Suppressor macrophage treated with lipopolysaccharide for 1 hour (primary cell): ENCODE data around the gene NOL6.
"Not testable (repeated sequence)": the region's sequence is repeated elsewhere in the genome, so short reads cannot be mapped to it uniquely, and the experiment has no call there.

Experiments used
- DNase-seq, 3 donors: peaks; one replicate each; pipeline ENCODE4 v3.0.0-alpha.2; 2020 to 2022

Gene NOL6

DNA sequence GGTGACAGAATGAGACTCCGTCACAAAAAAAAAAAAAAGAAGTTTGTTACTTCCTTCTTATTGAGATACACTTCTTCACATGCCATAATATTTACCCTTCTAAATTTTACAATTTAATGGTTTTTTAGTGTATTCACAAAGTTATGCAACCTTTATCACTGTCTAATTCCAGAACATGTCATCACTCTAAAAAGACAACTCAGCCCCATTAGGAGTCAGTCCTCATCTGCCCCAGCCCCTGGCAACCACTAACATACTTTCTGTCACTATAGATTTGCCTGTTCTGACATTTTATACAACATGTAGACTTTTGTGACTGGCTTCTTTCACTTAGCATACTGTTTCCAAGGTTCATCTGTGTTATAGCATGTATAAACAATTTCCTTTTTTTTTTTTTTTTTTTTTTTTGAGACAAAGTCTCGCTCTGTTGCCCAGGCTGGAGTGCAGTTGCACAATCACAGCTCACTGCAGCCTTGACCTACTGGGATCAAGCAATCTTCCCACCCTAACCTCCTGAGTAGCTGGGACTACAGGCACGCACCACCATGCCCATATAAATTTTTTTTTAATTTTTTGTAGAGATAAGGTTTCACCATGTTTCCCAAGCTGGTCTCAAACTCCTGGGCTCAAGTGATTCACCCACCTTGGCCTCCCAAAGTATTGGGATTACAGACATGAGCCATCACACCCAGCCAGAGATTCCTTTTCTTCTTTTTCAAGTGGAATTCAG, 44.3 kb downstream of the NOL6 start:
- DNase-seq, result peak in 1 of 3 donors; percentile 12

GRCh38 chr9:33426843-33427293, 46.9 kb downstream of the NOL6 start:
- DNase-seq, result no peak

DNA sequence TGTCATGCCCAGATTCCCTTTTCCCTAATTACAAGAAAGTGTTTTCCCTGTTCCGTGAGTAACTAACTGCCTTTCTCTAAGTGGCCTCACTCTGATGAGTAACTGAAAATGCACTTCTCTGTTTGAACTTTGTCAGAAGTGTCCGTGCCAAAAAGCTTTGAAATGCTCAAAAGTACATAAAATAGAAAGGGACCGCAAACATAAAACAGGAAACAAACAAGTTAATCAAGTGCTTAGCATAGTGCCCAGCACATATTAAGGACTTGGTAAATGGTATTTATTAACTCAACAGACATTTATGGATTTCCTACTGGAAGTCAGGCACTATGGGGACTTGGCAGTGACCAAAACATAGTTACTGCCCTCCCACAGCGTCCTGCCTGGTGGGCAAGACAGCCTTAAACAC, 48.6 kb downstream of the NOL6 start:
- DNase-seq, result no peak

DNA sequence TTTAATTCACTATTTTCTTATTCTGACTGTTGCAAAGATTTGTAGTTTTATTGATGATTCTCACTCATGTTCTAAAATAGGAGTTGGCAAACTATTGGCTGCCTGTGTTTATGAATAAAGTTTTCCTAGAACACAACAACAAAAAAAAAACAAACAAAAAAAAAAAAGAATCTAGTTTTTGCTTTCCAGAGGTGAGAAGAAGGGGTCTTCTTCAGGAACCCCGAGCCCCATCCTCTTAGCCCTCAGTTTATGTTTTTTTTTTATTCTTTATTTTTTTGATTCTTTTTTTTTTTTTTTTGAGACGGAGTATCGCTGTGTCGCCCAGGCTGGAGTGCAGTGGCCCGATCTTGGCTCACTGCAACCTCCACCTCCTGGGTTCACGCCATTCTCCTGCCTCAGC, 49.2 kb downstream of the NOL6 start:
- not testable (repeated sequence) for DNase-seq

GRCh38 chr9:33424043-33424442, 49.7 kb downstream of the NOL6 start:
- not testable (repeated sequence) for DNase-seq

DNA sequence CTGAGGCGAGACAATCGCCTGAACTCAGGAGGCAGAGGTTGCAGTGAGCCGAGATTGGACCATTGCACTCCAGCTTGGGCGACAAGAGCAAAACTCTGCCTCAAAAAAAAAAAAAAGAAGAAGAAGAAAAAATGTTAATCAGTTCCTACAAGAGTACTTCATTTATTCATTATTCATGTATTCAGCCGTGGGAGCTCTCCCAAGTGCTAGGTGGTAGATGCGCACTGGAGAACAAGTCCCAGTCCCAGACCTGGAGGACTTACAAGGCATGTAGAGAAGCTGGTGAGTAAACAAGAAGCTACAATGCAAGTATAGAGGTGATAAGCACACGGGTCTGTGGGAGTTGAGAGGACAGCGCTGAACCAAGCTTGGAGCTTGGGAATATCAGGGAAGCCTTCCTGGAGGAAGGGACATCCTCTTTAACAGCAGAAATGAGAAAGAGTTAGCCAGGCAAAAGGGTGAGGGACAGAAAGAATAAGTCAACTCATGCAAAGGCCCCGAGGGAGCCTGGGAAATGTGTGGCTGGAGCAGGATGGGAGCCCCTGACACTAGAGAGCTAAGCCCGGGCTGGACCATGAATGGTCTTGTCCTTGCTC, 53.9 kb downstream of the NOL6 start:
- DNase-seq, result no peak

DNA sequence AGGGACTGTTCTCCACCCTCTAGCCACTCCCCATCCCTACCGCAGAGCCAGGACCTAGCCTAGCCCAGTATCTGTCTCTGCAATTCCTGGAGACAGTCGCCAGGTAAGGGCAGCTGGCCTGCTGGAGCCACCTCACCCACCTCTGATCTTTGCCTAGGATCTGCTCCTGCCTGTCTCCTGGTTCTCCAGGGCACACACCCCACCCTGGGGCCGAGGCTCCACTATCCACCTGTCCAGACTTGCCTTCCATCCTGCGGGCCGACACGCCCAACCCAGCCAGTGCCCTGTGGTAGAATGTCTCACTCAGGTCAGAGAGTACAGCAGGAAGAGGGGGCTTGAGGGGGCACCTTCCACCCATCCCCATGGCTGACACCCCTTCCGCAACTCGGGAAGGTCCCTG, 55.6 kb downstream of the NOL6 start:
- no peak for DNase-seq

DNA sequence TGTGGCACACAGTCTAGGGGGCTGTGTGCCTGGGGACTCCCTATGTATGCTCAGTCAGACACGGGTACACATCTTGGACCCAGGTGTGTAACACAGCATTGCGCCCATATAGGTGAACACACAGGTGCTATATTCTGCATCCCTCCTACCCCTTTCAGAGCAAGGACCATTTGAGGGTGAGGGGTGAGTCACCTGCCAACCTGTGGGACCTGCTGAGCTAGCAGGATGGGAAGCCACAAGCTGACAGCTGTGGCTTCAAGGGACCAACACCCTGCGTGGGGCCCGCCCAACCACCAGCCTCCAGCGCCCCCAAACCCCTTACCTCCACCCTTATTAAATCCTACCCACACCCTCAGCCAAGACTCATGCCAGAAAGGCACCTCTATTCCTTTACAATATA, 56.7 kb downstream of the NOL6 start:
- DNase-seq, result no peak

- peak; percentile 71 to 87 (median 74) for DNase-seq
These were observed 58.2 kb downstream of the NOL6 start for GRCh38 chr9:33415501-33416038.

DNA sequence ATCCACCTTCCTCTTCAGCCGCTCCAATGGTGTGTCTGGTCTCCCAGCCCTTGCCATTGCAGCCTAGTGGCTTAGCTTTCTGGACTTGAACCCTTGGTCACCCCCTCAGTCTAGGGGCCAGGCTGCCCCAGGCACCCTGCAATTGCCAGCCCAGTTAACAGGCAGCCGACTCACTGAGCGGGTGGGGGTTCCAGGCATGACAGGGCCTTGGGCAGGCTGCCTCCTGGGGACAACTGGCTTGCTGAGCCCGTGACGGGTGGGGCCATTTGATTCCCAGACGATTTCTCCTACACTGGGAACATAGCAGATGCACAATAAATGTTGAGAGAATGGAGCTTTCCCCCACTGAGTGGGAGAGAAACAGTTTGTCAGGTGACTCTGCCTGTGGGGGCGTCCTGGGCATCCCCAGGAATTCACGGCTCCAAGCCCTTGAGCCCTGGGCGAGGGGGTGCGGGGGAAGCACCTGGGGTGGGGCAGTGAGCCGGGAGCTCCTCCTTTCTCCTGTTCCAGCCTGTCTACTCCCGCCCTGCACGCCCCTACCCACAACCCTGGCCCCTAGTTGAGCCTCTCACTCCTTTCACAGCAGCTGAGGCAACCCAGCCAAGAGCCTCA, 58.7 kb downstream of the NOL6 start:
- DNase-seq, result peak; percentile 25 to 52 (median 34)

GRCh38 chr9:33414268-33414667, 59.5 kb downstream of the NOL6 start:
- DNase-seq, result no peak
